GM12874 (cell line): ENCODE results near the gene MTIF2.

Source experiments
- TF ChIP-seq, protein P1 (sequence below): IDR thresholded peaks from 2 replicates; pipeline ENCODE4 v1.5.1; 2011; ENCODE audit warnings: low read depth, mild to moderate bottlenecking, control low read depth, low read length, moderate library complexity; ENCODE audit not compliant: insufficient read depth

The MTIF2 gene

GRCh38 chr2:55245411-55245810 lies 23.6 kb downstream of the MTIF2 start:
- TF ChIP-seq, protein P1, sequence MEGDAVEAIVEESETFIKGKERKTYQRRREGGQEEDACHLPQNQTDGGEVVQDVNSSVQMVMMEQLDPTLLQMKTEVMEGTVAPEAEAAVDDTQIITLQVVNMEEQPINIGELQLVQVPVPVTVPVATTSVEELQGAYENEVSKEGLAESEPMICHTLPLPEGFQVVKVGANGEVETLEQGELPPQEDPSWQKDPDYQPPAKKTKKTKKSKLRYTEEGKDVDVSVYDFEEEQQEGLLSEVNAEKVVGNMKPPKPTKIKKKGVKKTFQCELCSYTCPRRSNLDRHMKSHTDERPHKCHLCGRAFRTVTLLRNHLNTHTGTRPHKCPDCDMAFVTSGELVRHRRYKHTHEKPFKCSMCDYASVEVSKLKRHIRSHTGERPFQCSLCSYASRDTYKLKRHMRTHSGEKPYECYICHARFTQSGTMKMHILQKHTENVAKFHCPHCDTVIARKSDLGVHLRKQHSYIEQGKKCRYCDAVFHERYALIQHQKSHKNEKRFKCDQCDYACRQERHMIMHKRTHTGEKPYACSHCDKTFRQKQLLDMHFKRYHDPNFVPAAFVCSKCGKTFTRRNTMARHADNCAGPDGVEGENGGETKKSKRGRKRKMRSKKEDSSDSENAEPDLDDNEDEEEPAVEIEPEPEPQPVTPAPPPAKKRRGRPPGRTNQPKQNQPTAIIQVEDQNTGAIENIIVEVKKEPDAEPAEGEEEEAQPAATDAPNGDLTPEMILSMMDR, result no peak

GRCh38 chr2:55242617-55243016 lies 26.4 kb downstream of the MTIF2 start:
- TF ChIP-seq, protein P1, result no peak

DNA sequence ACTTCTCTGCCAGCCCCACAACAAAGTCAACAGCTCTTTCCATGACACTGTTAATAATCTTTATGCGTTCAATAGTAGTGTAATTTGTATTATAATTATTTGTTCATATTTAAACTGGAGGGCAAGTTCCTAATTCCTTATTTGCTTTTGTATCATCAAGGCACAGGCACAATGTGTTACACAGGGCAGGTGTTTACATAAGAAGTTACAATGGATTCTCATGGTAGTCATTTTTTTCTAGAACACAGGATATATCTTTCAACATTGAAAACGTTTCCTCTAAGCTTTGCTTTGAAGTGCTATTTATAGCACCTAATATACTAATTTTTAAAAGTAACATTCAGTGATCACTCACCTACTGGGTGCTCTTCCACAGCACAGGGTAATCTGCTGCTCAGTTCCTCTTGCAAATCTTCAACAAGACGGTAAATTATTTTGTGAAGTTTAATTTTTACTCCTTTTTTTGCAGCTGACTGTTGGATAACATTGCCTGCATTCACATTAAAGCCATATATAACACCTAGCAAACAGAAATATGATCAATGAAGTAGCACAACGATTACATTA lies 29.3 kb downstream of the MTIF2 start:
- TF ChIP-seq, protein P1, result no peak

DNA sequence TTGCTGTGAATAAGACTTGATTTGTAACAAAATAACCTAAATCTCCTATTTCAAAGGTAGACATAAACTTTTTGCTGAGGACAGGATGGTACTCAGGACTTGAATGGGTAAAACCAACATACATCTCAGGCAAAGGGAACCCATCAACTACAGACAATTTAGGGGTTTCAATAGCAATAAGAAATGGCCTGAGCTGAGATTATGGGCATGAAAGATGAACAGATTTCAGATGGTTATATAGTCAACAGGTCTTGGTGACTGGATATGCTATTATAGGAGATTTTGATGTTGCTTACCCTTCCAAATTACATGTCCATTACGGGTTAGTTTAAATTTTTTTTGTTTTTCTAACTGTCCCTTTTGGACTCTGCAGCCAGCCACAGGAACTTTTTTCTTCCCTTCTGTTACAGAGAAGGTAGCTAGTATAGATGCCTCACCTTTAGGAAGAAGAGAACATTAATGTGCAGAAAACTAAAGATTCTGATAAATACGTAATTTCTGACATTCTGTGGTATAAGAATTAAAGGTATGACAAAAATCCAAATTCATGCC lies 32.0 kb downstream of the MTIF2 start:
- TF ChIP-seq, protein P1, result no peak

DNA sequence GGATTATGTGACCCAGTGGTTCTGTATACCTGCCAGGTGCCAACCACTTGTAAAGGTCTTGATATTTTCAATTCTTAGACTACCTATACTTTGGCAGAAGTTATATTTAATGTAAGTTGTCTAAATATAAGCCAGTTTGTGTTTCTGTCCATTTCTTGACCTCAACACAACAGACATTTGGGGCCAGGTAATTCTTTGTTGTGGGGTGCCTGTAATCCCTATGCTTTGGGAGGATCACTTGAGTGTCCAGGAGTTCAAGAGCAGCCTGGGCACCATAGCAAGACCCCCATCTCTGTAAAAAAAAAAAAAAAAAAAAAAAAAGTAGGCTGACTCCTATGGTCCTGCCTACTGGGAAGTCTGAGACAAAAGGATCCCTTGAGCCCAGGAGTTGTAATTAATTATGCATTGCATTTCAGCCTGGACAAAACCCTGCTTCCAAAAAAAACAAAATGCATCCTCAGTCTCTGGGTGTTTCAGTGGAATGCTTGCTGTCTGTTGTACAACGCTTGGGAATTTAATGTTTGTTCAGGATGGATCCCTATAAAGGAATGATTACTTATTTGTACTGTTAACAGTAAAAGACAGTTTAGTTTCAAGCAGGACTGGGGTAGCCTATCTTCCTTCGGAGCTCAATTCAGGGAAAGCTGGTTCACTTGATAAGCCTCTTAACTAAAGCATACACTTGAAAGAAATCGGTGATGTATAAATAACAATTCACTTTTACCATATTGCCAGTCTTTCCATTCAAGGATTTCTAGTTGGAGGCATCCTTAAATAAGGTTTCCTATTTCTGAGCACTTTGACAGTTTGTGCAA lies 33.1 kb downstream of the MTIF2 start:
- TF ChIP-seq, protein P1, result no peak

- TF ChIP-seq, protein P1, result no peak
These were observed 35.4 kb downstream of the MTIF2 start for GRCh38 chr2:55233658-55233940.

DNA sequence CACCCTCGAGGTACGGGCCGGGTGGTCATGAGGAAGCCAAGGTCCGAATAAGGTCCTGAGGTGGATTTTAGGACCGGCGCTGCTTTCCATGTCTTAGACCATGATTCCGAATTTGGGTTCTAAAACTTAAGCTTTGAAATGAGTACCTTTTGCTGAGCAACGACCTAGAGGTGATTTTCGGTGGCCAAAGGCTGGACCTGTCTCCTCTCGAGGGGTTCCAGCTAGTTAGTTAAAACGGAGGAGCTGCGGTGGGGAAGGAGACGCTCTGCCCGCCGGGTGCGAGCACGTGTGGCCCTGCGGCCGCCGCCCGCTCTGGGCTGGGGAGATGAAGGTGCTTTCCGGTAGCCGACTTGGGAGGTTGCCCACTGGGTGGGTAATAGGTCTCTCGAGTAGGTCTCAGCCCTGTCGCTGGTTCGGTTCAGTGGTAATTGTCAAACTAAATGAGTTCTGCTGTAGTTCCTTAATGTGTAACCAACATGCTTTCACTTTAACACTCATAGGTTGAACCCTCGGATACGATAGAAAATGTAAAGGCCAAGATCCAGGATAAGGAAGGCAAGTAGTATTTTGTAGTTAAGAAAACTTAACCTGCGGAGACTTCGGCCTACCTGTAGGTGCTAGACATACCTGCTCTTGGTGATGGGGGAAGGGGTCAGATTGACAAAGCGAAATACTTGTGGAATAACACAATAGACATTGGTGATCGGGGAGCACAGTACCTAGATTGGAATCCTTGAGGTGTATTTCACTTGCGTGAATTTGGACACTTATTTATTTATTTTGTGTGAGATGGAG lies 36.0 kb downstream of the MTIF2 start:
- TF ChIP-seq, protein P1, result no peak
